ENCODE measurements around the gene DGAT2. TPM values are rescaled to one million over a fixed set of nuclear protein-coding genes. Genes with fewer than 3 reads are reported as not detected.
A peak's percentile ranks its signal among the peaks of the same experiment; 100 is the strongest.

DGAT2 gene, protein sequence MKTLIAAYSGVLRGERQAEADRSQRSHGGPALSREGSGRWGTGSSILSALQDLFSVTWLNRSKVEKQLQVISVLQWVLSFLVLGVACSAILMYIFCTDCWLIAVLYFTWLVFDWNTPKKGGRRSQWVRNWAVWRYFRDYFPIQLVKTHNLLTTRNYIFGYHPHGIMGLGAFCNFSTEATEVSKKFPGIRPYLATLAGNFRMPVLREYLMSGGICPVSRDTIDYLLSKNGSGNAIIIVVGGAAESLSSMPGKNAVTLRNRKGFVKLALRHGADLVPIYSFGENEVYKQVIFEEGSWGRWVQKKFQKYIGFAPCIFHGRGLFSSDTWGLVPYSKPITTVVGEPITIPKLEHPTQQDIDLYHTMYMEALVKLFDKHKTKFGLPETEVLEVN
- 100 to 1,000 TPM in 1 of 4 donors, 10 to 100 TPM in 3; 22.9 to 194 (median 52.8) TPM for total RNA-seq

DNA sequence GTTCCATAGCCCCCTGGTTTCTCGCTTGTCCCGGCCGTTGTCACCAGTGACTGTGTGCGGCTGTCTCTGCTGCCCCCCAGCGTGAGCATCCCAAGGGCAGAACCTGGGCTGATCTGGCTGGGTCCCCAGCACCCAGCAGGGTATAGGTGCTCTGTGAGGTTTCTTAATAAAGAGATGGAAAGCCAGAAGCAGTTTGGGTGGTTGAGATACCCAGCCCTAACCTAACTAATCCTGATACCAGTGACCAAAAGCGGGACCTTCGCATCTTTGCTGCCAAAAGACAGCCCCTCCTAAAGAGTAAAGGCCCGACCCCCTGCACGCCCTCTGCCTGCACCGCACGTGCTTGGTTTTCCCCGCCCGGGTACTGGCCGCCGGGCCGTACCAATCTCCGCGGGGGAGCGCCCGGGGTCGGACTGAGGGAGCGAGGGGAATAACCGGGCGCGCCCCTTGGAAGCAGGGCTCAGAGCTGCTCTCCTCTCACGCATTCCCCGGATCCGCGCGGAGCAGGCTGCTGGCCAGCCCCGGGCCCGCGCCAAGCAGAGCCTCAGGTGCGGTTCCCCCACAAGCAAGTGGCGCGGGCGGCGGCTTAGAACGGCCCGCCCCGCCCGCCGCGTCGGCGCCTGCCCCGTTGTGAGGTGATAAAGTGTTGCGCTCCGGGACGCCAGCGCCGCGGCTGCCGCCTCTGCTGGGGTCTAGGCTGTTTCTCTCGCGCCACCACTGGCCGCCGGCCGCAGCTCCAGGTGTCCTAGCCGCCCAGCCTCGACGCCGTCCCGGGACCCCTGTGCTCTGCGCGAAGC, at the start of gene DGAT2:
DGAT2 (plus strand) TSS at position 667 of the 797 bp plus-strand sequence. CDS start 214 bp downstream, outside the sequence.
- peak in 1 of 2 donors; percentile 20 for TF ChIP-seq EP300 (IDR thresholded peaks at IDR 0.05)
- peak in 3 of 5 experiments; percentile 8 to 22 (median 13) for TF ChIP-seq CTCF (IDR thresholded peaks at IDR 0.05)
- peak in 1 of 2 donors; percentile 11 for TF ChIP-seq POLR2A (IDR thresholded peaks at IDR 0.05)
- 2 to 4% methylated on average over 22 to 44 of the region's 66 CpGs for WGBS, 2 donors
- peaks cover 0 to 25% (median 14%) of the 10 kb centered on the region in 4 donors for H3K4me1 ChIP-seq
- peaks cover 0 to 35% of the 10 kb centered on the region in 2 donors for H3K27me3 ChIP-seq
- DNase-seq (ENCODE audit: low spot score in 2 of 2): peak; percentile 29 to 43
- peak within 1 kb of the TSS; percentile 31 to 59 (median 36) for H3K4me3 ChIP-seq
- peak within 1 kb of the TSS in 2 of 4 donors; percentile 50 to 71 for H3K27ac ChIP-seq
- no peaks in the 10 kb centered on the region for H3K9me3 ChIP-seq
- H3K36me3 ChIP-seq: no peaks in the 10 kb centered on the region

GRCh38 chr11:75719340-75720239, 49.0 kb upstream of the DGAT2 start:
- Histone ChIP-seq H3K4me1 (no peaks in the 10 kb centered on the region), H3K27me3 (no peaks in the 10 kb centered on the region), H3K36me3 (no peaks in the 10 kb centered on the region), H3K27ac (peak overlapping the region in 1 of 4 donors; percentile 67), H3K4me3 (no peak overlapping the region), H3K9me3 (no peaks in the 10 kb centered on the region)
- 92 to 94% methylated on average over 14 of the region's 14 CpGs for WGBS, 2 donors
- TF ChIP-seq EP300 (IDR thresholded peaks at IDR 0.05) (no peak), POLR2A (IDR thresholded peaks at IDR 0.05) (no peak), CTCF (IDR thresholded peaks at IDR 0.05) (no peak)
- no peak for DNase-seq (ENCODE audit: low spot score in 2 of 2)

DNA sequence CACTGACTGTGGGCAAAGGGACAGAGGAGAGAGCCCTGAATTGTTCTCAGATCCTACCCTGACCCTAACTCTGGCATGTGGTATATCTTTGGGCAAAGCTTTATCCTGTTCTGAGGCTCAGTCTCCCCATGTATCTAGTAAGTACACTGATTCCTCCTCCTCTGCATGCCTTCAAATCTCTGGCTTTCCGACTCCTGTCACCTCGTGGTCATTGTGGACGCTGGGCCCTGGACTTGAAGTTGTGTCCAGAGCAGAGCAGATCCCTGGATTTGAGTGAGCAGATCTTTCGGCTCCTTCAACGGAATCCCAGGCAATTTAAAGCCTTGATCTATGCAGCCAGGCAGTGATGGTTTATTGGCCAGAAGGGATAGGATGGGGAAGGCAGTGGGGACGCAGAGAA, 47.9 kb upstream of the DGAT2 start:
- Histone ChIP-seq H3K9me3 (no peaks in the 10 kb centered on the region), H3K4me3 (no peak overlapping the region), H3K36me3 (no peaks in the 10 kb centered on the region), H3K4me1 (peaks cover 0 to 2% (median 0%) of the 10 kb centered on the region in 4 donors), H3K27ac (peak overlapping the region in 1 of 4 donors; percentile 7), H3K27me3 (no peaks in the 10 kb centered on the region)
- no peak for TF ChIP-seq CTCF (IDR thresholded peaks at IDR 0.05)
- no peak for TF ChIP-seq EP300 (IDR thresholded peaks at IDR 0.05)
- no peak for TF ChIP-seq POLR2A (IDR thresholded peaks at IDR 0.05)
- no peak for DNase-seq (ENCODE audit: low spot score in 2 of 2)
- WGBS, 2 donors: 88 to 93% methylated on average over 6 of the region's 6 CpGs

DNA sequence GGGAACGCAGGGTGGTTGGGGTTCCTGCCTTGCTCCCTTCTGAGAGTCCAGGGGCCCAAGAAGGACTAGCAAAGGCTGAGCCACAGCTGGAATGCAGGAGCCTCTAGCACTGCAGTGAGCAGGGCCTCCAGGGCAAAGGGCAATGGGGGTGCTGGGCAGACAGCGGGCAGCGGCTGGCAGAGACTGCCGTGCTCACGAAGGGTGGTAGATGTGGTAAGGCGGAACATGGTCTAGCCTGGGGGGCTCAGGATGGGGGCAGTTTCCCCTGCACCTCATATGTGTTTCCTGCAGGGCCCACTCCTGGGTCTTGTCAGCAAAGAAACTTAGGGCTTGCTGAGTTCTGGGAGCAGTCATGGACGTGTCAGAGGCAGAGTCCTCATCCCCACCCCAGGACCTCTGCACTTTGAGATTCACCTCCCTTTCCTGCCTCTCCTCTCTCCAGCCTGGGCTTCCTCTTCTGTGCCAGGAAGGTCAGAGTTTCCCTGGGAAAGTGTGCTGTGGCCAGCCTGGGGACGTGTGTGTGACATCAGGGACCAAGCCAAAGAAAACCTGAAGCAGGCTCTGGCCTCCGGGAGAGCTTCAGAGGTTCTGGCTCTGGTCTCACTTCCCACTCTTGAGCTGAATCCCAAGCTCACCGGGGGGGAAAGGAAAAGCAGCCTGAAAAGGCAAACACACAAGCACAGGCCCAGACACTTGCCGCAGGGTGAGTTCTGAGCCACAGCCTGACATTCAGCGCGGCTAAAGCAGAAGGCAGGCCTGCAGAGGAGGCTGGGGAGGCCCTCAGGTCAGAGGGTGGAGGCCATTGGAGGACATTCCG, 46.5 kb upstream of the DGAT2 start:
- DNase-seq (ENCODE audit: low spot score in 2 of 2): no peak
- H3K36me3 ChIP-seq: no peaks in the 10 kb centered on the region
- H3K27me3 ChIP-seq: no peaks in the 10 kb centered on the region
- 62 to 65% methylated on average over 14 of the region's 14 CpGs for WGBS, 2 donors
- H3K4me1 ChIP-seq: peaks cover 0 to 4% (median 0%) of the 10 kb centered on the region in 4 donors
- TF ChIP-seq POLR2A (IDR thresholded peaks at IDR 0.05): no peak
- H3K4me3 ChIP-seq: no peak overlapping the region
- H3K27ac ChIP-seq: peak overlapping the region in 1 of 4 donors; percentile 68
- H3K9me3 ChIP-seq: no peaks in the 10 kb centered on the region
